Measurements from ENCODE around the gene NAV2. TPM values are rescaled to one million over a fixed set of nuclear protein-coding genes. Genes with fewer than 3 reads are reported as not detected.

The NAV2 gene
- total and polyA plus RNA-seq, 3 donors from 2014 or later, result 3.4 to 6.0 (median 3.9) TPM

DNA sequence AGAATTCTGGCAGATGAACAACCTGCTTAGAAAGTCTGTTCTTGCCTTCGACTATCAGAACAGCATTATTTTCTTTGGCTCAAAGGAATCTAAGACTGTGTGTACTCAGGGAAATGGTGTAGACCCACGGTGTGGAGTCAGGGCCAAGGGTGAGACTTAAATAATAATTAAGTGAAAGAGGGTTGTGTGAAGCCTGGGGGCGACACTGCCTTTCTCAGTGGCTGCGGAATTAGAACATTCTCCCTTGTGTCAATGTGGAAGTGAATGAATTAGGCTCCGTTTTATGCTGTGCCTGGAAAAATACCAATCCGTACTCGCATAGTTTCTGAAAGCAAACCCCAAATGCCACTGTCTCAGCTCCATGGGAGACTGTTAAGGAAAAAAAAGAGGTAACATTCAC lies 50.7 kb downstream of the NAV2 start:
- TF ChIP-seq POLR2A (IDR thresholded peaks at IDR 0.05), result no peak
- TF ChIP-seq, protein P1, sequence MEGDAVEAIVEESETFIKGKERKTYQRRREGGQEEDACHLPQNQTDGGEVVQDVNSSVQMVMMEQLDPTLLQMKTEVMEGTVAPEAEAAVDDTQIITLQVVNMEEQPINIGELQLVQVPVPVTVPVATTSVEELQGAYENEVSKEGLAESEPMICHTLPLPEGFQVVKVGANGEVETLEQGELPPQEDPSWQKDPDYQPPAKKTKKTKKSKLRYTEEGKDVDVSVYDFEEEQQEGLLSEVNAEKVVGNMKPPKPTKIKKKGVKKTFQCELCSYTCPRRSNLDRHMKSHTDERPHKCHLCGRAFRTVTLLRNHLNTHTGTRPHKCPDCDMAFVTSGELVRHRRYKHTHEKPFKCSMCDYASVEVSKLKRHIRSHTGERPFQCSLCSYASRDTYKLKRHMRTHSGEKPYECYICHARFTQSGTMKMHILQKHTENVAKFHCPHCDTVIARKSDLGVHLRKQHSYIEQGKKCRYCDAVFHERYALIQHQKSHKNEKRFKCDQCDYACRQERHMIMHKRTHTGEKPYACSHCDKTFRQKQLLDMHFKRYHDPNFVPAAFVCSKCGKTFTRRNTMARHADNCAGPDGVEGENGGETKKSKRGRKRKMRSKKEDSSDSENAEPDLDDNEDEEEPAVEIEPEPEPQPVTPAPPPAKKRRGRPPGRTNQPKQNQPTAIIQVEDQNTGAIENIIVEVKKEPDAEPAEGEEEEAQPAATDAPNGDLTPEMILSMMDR (IDR thresholded peaks at IDR 0.05), result no peak
- DNase-seq, result no peak
- H3K9me3 ChIP-seq, result no peaks in the 10 kb centered on the region
- H3K4me3 ChIP-seq, result no peak overlapping the region
- no peaks in the 10 kb centered on the region for H3K27me3 ChIP-seq
- no peaks in the 10 kb centered on the region for H3K4me1 ChIP-seq
- no peaks in the 10 kb centered on the region for H3K36me3 ChIP-seq (ENCODE audit: low read depth, missing control alignments)
- WGBS, 2 donors, result 53 to 58% methylated on average over 7 of the region's 7 CpGs
- intact Hi-C loops (cut with DNase I; ENCODE audit: low total_unique reads), result no loop called here
- no peak overlapping the region for H3K27ac ChIP-seq

DNA sequence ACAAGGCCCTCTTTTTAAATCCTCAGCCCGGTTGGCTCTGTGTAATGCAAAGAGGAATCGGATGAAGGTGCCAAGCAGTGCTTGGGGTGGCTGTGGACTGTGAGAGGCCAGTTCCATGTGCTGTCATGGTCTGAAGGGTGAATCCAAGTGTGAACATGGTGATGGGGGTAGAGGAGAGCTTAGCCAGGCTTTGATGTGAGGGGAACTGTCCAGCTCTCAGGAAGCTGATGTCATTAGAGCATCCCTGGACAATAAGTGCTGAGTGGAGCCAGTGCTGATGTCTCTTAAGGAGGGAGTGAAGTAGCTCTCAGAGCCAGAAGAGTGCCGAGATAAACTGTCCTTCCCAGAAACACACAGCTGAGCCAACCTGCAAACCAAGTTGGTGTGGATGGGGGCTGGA lies 53.6 kb downstream of the NAV2 start:
- WGBS, 2 donors, result 85 to 89% methylated on average over 3 of the region's 3 CpGs
- no peak overlapping the region for H3K4me3 ChIP-seq
- no peak for DNase-seq
- H3K36me3 ChIP-seq (ENCODE audit: low read depth, missing control alignments), result no peaks in the 10 kb centered on the region
- no peak for TF ChIP-seq POLR2A (IDR thresholded peaks at IDR 0.05)
- TF ChIP-seq, protein P1 (IDR thresholded peaks at IDR 0.05), result no peak
- intact Hi-C loops (cut with DNase I; ENCODE audit: low total_unique reads), result no loop called here
- H3K4me1 ChIP-seq, result no peaks in the 10 kb centered on the region
- H3K27me3 ChIP-seq, result no peaks in the 10 kb centered on the region
- H3K9me3 ChIP-seq, result no peaks in the 10 kb centered on the region
- no peak overlapping the region for H3K27ac ChIP-seq

GRCh38 chr11:19766810-19767209 lies 54.2 kb downstream of the NAV2 start:
- DNase-seq, result no peak
- 90 to 100% methylated on average over 1 of the region's 1 CpG for WGBS, 2 donors
- intact Hi-C loops (cut with DNase I; ENCODE audit: low total_unique reads), result no loop called here
- Histone ChIP-seq H3K4me3 (no peak overlapping the region), H3K27ac (no peak overlapping the region), H3K27me3 (no peaks in the 10 kb centered on the region), H3K4me1 (no peaks in the 10 kb centered on the region), H3K9me3 (no peaks in the 10 kb centered on the region), H3K36me3 (ENCODE audit: low read depth, missing control alignments) (no peaks in the 10 kb centered on the region)
- no peak for TF ChIP-seq POLR2A (IDR thresholded peaks at IDR 0.05)

DNA sequence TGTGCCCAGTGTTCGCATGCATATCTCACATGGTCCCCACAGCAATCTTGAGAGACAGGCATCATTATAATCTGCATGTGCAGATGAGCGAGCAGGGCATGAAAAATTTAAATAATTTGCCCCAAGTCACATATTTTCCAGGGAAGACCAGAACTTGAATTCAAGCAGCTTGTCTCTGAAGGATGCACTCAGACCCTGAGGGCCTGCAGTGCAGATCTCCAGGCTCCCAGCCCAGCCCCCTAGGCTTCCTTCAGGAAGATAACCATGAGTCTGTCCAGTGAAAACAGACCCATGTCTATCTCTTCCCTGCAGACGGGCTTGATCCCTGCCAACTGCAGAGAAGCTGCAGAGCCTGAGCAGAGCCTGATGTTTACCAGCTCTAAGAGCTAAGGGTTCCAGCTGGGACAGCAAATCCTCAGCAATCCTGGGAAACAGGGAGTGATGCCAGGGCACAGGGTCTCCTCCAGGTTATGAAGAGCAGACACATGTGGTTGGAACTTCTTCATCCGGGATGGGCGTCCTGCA lies 55.1 kb downstream of the NAV2 start:
- Histone ChIP-seq H3K27me3 (no peaks in the 10 kb centered on the region), H3K27ac (no peak overlapping the region), H3K4me1 (no peaks in the 10 kb centered on the region), H3K36me3 (ENCODE audit: low read depth, missing control alignments) (no peaks in the 10 kb centered on the region), H3K4me3 (no peak overlapping the region), H3K9me3 (no peaks in the 10 kb centered on the region)
- intact Hi-C loops (cut with DNase I; ENCODE audit: low total_unique reads), result no loop called here
- DNase-seq, result no peak
- TF ChIP-seq, protein P1 (IDR thresholded peaks at IDR 0.05), result no peak
- TF ChIP-seq POLR2A (IDR thresholded peaks at IDR 0.05), result no peak
- WGBS, 2 donors, result 90 to 91% methylated on average over 5 of the region's 5 CpGs

DNA sequence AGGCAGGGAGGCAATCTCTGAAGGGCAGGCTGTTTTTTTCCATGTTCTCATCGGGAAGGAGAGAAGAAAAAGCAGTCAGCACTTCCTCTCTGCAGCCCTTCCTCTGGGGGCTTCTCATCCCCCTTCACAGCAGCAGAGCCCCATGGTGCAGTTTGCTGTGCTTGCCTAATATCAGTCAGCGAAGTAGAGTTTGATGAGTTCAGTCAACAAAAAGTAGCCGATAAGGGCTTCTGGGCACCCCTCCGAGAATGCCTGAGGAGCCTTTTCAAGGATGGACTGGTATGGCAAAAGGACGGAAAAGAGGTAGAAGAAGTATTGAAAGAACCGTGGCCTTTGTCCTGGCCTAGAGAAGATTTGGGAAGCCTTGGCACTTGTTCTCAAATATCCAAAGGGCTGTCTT lies 55.6 kb downstream of the NAV2 start:
- DNase-seq, result no peak
- no peak overlapping the region for H3K27ac ChIP-seq
- no peaks in the 10 kb centered on the region for H3K27me3 ChIP-seq
- intact Hi-C loops (cut with DNase I; ENCODE audit: low total_unique reads), result no loop called here
- TF ChIP-seq, protein P1 (IDR thresholded peaks at IDR 0.05), result no peak
- TF ChIP-seq POLR2A (IDR thresholded peaks at IDR 0.05), result no peak
- H3K9me3 ChIP-seq, result no peaks in the 10 kb centered on the region
- H3K4me3 ChIP-seq, result no peak overlapping the region
- no peaks in the 10 kb centered on the region for H3K4me1 ChIP-seq
- no peaks in the 10 kb centered on the region for H3K36me3 ChIP-seq (ENCODE audit: low read depth, missing control alignments)
- WGBS, 2 donors, result 89 to 90% methylated on average over 6 of the region's 6 CpGs

Measured in testis (tissue), 3 donors.